ENCODE data around the gene ANAPC2.

Gene ANAPC2

GRCh38 chr9:137156567-137157375 lies 31.6 kb downstream of the ANAPC2 start:
- Histone ChIP-seq H3K27me3 (ENCODE audit: control insufficient read depth in 1 of 2, insufficient read depth in 2 of 2, low read length in 2 of 2) (peaks cover 49 to 60% of the 10 kb centered on the region in 2 donors), H3K4me3 (ENCODE audit: low read length in 2 of 2) (peak overlapping the region in 1 of 2 donors; percentile 54), H3K36me3 (ENCODE audit: control insufficient read depth in 2 of 2, insufficient read depth in 2 of 2, low read length in 2 of 2) (no peaks in the 10 kb centered on the region), H3K4me1 (ENCODE audit: control insufficient read depth, insufficient read depth, low read length) (peaks cover 5% of the 10 kb centered on the region), H3K9me3 (ENCODE audit: control insufficient read depth in 2 of 2, low read length in 2 of 2) (no peaks in the 10 kb centered on the region), H3K9ac (ENCODE audit: low read length in 2 of 2) (no peak overlapping the region), H3K27ac (ENCODE audit: low read length) (no peak overlapping the region)

- H3K9ac ChIP-seq (ENCODE audit: low read length in 2 of 2), result no peak overlapping the region
- peaks cover 5% of the 10 kb centered on the region for H3K4me1 ChIP-seq (ENCODE audit: control insufficient read depth, insufficient read depth, low read length)
- no peaks in the 10 kb centered on the region for H3K9me3 ChIP-seq (ENCODE audit: control insufficient read depth in 2 of 2, low read length in 2 of 2)
- no peaks in the 10 kb centered on the region for H3K36me3 ChIP-seq (ENCODE audit: control insufficient read depth in 2 of 2, insufficient read depth in 2 of 2, low read length in 2 of 2)
- no peak overlapping the region for H3K27ac ChIP-seq (ENCODE audit: low read length)
- no peak overlapping the region for H3K4me3 ChIP-seq (ENCODE audit: low read length in 2 of 2)
- H3K27me3 ChIP-seq (ENCODE audit: control insufficient read depth in 1 of 2, insufficient read depth in 2 of 2, low read length in 2 of 2), result peaks cover 35 to 39% of the 10 kb centered on the region in 2 donors
Observed at GRCh38 chr9:137152844-137153405, 35.4 kb downstream of the ANAPC2 start.

DNA sequence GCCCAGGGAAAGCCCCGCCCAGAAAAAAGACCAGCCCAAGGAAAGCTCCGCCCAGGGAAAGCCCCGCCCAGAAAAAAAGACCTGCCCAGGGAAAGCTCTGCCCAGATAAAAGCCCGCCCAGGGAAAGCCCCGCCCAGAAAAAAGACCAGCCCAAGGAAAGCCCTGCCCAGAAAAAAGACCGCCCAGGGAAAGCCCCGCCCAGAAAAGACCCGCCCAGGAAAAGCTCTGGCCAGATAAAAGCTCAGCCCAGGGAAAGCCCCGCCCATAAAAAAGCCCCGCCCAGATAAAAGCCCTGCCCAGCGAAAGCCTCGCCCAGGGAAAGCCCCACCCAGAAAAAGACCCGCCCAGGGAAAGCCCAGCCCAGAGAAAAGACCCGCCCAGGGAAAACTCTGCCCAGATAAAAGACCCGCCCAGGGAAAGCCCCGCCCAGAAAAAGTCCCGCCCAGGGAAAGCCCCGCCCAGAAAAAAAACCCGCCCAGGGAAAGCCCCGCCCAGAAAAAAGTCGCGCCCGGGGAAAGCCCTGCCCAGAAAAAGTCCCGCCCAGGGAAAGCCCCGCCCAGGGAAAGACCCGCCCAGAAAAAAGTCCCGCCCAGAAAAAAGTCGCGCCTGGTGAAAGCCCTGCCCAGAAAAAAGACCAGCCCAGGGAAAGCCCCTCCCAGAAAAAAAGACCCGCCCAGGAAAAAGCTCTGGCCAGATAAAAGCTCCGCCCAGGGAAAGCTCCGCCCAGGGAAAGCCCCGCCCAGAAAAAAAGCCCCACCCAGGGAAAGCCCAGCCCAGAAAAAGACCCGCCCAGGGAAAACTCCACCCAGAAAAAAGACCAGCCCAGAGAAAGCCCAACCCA lies 37.5 kb downstream of the ANAPC2 start:
- no peaks in the 10 kb centered on the region for H3K4me1 ChIP-seq (ENCODE audit: control insufficient read depth, insufficient read depth, low read length)
- H3K27me3 ChIP-seq (ENCODE audit: control insufficient read depth in 1 of 2, insufficient read depth in 2 of 2, low read length in 2 of 2), result peaks cover 28 to 34% of the 10 kb centered on the region in 2 donors
- H3K9me3 ChIP-seq (ENCODE audit: control insufficient read depth in 2 of 2, low read length in 2 of 2), result no peaks in the 10 kb centered on the region
- H3K36me3 ChIP-seq (ENCODE audit: control insufficient read depth in 2 of 2, insufficient read depth in 2 of 2, low read length in 2 of 2), result no peaks in the 10 kb centered on the region
- no peak overlapping the region for H3K27ac ChIP-seq (ENCODE audit: low read length)
- H3K4me3 ChIP-seq (ENCODE audit: low read length in 2 of 2), result no peak overlapping the region
- H3K9ac ChIP-seq (ENCODE audit: low read length in 2 of 2), result no peak overlapping the region

DNA sequence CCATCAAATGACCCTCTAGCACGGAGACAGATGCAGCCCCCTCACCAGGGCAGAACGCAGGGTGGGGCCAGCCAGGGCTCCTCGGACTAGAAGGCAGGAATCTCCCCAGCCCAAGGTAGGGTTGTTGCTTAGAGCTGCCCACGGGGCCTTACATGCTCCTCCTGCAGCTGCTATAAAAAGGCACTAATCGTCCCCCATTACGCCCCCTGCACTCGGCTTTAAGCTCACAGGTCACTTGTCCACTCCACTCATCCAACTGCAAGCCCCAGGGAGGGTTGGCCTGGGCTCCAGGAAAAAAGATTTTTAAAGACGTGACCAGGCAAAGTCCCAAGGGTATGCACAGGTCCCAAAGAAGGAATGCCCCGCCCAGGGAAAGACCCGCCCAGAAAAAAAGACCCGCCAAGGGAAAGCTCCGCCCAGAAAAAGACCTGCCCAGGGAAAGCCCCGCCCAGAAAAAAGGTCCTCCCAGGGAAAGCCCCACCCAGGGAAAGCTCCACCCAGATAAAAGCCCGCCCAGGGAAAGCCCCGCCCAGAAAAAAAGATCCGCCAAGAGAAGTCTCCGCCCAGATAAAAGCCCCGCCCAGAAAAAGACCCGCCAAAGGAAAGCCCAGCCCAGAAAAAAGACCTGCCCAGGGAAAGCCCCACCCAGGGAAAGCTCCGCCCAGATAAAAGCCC lies 38.3 kb downstream of the ANAPC2 start:
- no peaks in the 10 kb centered on the region for H3K4me1 ChIP-seq (ENCODE audit: control insufficient read depth, insufficient read depth, low read length)
- no peak overlapping the region for H3K27ac ChIP-seq (ENCODE audit: low read length)
- no peaks in the 10 kb centered on the region for H3K9me3 ChIP-seq (ENCODE audit: control insufficient read depth in 2 of 2, low read length in 2 of 2)
- no peak overlapping the region for H3K9ac ChIP-seq (ENCODE audit: low read length in 2 of 2)
- H3K4me3 ChIP-seq (ENCODE audit: low read length in 2 of 2), result no peak overlapping the region
- peaks cover 20 to 29% of the 10 kb centered on the region in 2 donors for H3K27me3 ChIP-seq (ENCODE audit: control insufficient read depth in 1 of 2, insufficient read depth in 2 of 2, low read length in 2 of 2)
- no peaks in the 10 kb centered on the region for H3K36me3 ChIP-seq (ENCODE audit: control insufficient read depth in 2 of 2, insufficient read depth in 2 of 2, low read length in 2 of 2)

- Histone ChIP-seq H3K36me3 (ENCODE audit: control insufficient read depth in 2 of 2, insufficient read depth in 2 of 2, low read length in 2 of 2) (no peaks in the 10 kb centered on the region), H3K9me3 (ENCODE audit: control insufficient read depth in 2 of 2, low read length in 2 of 2) (no peaks in the 10 kb centered on the region), H3K4me1 (ENCODE audit: control insufficient read depth, insufficient read depth, low read length) (no peaks in the 10 kb centered on the region), H3K27me3 (ENCODE audit: control insufficient read depth in 1 of 2, insufficient read depth in 2 of 2, low read length in 2 of 2) (peaks cover 18 to 29% of the 10 kb centered on the region in 2 donors), H3K4me3 (ENCODE audit: low read length in 2 of 2) (no peak overlapping the region), H3K27ac (ENCODE audit: low read length) (no peak overlapping the region), H3K9ac (ENCODE audit: low read length in 2 of 2) (no peak overlapping the region)
Observed at GRCh38 chr9:137149363-137149762, 39.0 kb downstream of the ANAPC2 start.

DNA sequence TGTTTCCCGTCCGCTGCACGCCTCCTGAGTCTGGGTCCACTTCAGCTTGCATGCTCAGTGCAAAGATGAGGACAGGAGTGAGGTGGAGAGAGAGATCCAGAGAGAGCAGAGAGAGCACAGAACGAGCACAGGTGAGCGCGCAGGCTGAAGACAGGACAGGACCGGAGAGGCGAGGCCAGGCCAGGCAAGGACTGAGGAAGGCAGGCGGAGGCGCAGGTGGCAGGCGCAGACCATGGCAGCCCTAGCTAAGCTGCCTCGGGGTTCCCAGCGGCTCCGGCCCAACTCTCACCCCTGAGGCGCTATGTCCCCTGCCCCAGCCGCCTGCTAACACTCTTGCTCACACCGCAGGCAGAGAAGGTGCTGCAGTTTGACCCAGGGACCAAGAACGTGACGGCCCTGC lies 39.7 kb downstream of the ANAPC2 start:
- Histone ChIP-seq H3K9me3 (ENCODE audit: control insufficient read depth in 2 of 2, low read length in 2 of 2) (no peaks in the 10 kb centered on the region), H3K4me1 (ENCODE audit: control insufficient read depth, insufficient read depth, low read length) (no peaks in the 10 kb centered on the region), H3K36me3 (ENCODE audit: control insufficient read depth in 2 of 2, insufficient read depth in 2 of 2, low read length in 2 of 2) (no peaks in the 10 kb centered on the region), H3K9ac (ENCODE audit: low read length in 2 of 2) (no peak overlapping the region), H3K4me3 (ENCODE audit: low read length in 2 of 2) (no peak overlapping the region), H3K27me3 (ENCODE audit: control insufficient read depth in 1 of 2, insufficient read depth in 2 of 2, low read length in 2 of 2) (peaks cover 22 to 33% of the 10 kb centered on the region in 2 donors), H3K27ac (ENCODE audit: low read length) (no peak overlapping the region)

DNA sequence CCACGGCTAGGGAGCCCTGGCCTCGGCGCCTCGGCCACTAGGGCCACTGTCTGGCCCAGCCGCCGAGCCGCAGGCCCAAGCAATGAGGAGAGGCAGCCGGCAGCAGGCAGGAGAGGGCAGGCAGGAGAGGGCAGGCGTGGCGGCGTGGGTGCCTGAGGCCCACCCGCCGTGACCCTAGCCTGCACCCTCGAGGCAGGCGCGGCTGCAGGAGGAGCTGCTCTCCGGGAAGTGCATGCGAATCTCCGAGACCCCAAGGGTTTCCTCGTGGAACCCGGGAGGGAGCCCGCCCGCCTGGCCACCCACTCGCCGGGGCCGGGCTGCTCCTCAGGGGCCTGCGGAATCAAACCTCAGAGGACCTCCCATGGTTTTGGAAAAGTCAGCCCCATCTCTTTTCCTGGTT lies 40.1 kb downstream of the ANAPC2 start:
- no peaks in the 10 kb centered on the region for H3K4me1 ChIP-seq (ENCODE audit: control insufficient read depth, insufficient read depth, low read length)
- no peak overlapping the region for H3K9ac ChIP-seq (ENCODE audit: low read length in 2 of 2)
- H3K4me3 ChIP-seq (ENCODE audit: low read length in 2 of 2), result no peak overlapping the region
- peaks cover 26 to 34% of the 10 kb centered on the region in 2 donors for H3K27me3 ChIP-seq (ENCODE audit: control insufficient read depth in 1 of 2, insufficient read depth in 2 of 2, low read length in 2 of 2)
- H3K36me3 ChIP-seq (ENCODE audit: control insufficient read depth in 2 of 2, insufficient read depth in 2 of 2, low read length in 2 of 2), result no peaks in the 10 kb centered on the region
- H3K27ac ChIP-seq (ENCODE audit: low read length), result no peak overlapping the region
- no peaks in the 10 kb centered on the region for H3K9me3 ChIP-seq (ENCODE audit: control insufficient read depth in 2 of 2, low read length in 2 of 2)

DNA sequence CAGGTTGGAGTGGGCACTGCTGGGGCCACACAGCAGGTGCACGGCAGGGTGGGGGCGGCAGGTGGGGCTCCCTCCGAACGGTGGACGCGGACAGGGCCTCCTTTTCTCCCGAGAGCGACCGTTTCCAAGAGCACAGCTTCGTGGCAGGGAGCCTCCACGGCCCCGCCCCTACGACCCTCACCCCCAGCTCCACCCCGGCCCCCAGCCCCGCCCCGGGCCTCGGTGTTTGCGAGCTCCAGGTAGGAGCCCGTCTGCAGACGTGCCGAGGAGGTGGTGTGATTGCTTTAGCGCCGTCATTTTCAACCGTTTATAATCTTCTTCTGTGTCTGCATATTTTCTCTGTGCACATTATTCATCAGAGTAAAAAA lies 40.6 kb downstream of the ANAPC2 start:
- Histone ChIP-seq H3K27me3 (ENCODE audit: control insufficient read depth in 1 of 2, insufficient read depth in 2 of 2, low read length in 2 of 2) (peaks cover 29 to 36% of the 10 kb centered on the region in 2 donors), H3K27ac (ENCODE audit: low read length) (no peak overlapping the region), H3K9ac (ENCODE audit: low read length in 2 of 2) (no peak overlapping the region)

GRCh38 chr9:137147091-137147792 lies 41.1 kb downstream of the ANAPC2 start:
- H3K4me1 ChIP-seq (ENCODE audit: control insufficient read depth, insufficient read depth, low read length), result no peaks in the 10 kb centered on the region
- peaks cover 35 to 39% of the 10 kb centered on the region in 2 donors for H3K27me3 ChIP-seq (ENCODE audit: control insufficient read depth in 1 of 2, insufficient read depth in 2 of 2, low read length in 2 of 2)
- H3K4me3 ChIP-seq (ENCODE audit: low read length in 2 of 2), result no peak overlapping the region
- no peaks in the 10 kb centered on the region for H3K36me3 ChIP-seq (ENCODE audit: control insufficient read depth in 2 of 2, insufficient read depth in 2 of 2, low read length in 2 of 2)
- no peak overlapping the region for H3K9ac ChIP-seq (ENCODE audit: low read length in 2 of 2)
- H3K9me3 ChIP-seq (ENCODE audit: control insufficient read depth in 2 of 2, low read length in 2 of 2), result no peaks in the 10 kb centered on the region
- no peak overlapping the region for H3K27ac ChIP-seq (ENCODE audit: low read length)

More for the DNA sequence above, 40.6 kb downstream of the ANAPC2 start:
- H3K36me3 ChIP-seq (ENCODE audit: control insufficient read depth in 2 of 2, insufficient read depth in 2 of 2, low read length in 2 of 2), result no peaks in the 10 kb centered on the region
- no peaks in the 10 kb centered on the region for H3K4me1 ChIP-seq (ENCODE audit: control insufficient read depth, insufficient read depth, low read length)
- no peak overlapping the region for H3K4me3 ChIP-seq (ENCODE audit: low read length in 2 of 2)
- H3K9me3 ChIP-seq (ENCODE audit: control insufficient read depth in 2 of 2, low read length in 2 of 2), result no peaks in the 10 kb centered on the region

GRCh38 chr9:137146527-137146918 lies 41.8 kb downstream of the ANAPC2 start:
- peaks cover 42 to 44% of the 10 kb centered on the region in 2 donors for H3K27me3 ChIP-seq (ENCODE audit: control insufficient read depth in 1 of 2, insufficient read depth in 2 of 2, low read length in 2 of 2)
- no peaks in the 10 kb centered on the region for H3K9me3 ChIP-seq (ENCODE audit: control insufficient read depth in 2 of 2, low read length in 2 of 2)

More at GRCh38 chr9:137146527-137146918, 41.8 kb downstream of the ANAPC2 start:
- H3K4me1 ChIP-seq (ENCODE audit: control insufficient read depth, insufficient read depth, low read length), result no peaks in the 10 kb centered on the region
- no peaks in the 10 kb centered on the region for H3K36me3 ChIP-seq (ENCODE audit: control insufficient read depth in 2 of 2, insufficient read depth in 2 of 2, low read length in 2 of 2)
- H3K27ac ChIP-seq (ENCODE audit: low read length), result no peak overlapping the region
- H3K4me3 ChIP-seq (ENCODE audit: low read length in 2 of 2), result no peak overlapping the region
- no peak overlapping the region for H3K9ac ChIP-seq (ENCODE audit: low read length in 2 of 2)

All from stomach smooth muscle (tissue), 2 donors.